ENCODE results near the gene WSCD2.

The WSCD2 gene

DNA sequence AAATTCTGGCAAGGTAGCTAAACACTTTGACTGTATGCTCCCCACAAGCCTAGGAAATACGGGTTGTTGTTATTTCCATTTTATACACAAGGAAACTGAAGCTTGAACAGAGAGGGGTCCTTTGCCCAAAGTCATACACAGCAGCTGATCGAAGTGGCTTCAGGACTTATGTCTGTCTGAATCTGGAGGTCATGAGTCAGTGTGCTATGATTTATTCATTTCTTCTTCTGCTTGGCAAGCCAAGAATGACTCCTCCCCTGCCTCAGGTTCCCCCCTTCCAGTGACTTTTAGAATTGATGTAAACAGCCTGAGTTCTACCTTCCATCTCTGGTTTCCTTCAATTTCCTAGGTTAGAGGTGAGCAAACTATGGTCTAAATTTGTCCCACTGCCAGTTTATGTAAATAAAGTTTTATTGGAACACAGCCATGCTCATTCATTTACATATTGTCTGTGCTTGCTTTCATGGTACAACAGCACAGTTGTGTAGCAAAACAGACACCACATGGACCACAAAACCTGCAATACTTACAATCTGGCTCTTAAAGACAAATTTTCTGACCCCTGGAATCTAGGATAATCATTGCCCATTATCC is 34.9 kb upstream of the WSCD2 start:
- no peaks in the 10 kb centered on the region for H3K9me2 ChIP-seq (replicated peaks; ENCODE audit: low read depth, low read length)
- no peak overlapping the region for H3K4me2 ChIP-seq (ENCODE audit: low read depth, low read length, poor library complexity, severe bottlenecking)
- H3K4me3 ChIP-seq (ENCODE audit: low read length, poor library complexity, severe bottlenecking), result no peak overlapping the region
- no peak overlapping the region for H2AFZ ChIP-seq (ENCODE audit: low read length)
- H3K36me3 ChIP-seq (ENCODE audit: insufficient read depth, low read length), result no peaks in the 10 kb centered on the region
- no peak overlapping the region for H3K9ac ChIP-seq (ENCODE audit: low read depth, low read length, poor library complexity, severe bottlenecking)
- H3K27me3 ChIP-seq (ENCODE audit: insufficient read depth, low read length, poor library complexity, severe bottlenecking), result peaks cover 4% of the 10 kb centered on the region
- H3F3A ChIP-seq (ENCODE audit: low read depth), result no peaks in the 10 kb centered on the region
- no peak for TF ChIP-seq EZH2phosphoT487 (IDR thresholded peaks at IDR 0.05; ENCODE audit: borderline replicate concordance)
- TF ChIP-seq, protein P1, sequence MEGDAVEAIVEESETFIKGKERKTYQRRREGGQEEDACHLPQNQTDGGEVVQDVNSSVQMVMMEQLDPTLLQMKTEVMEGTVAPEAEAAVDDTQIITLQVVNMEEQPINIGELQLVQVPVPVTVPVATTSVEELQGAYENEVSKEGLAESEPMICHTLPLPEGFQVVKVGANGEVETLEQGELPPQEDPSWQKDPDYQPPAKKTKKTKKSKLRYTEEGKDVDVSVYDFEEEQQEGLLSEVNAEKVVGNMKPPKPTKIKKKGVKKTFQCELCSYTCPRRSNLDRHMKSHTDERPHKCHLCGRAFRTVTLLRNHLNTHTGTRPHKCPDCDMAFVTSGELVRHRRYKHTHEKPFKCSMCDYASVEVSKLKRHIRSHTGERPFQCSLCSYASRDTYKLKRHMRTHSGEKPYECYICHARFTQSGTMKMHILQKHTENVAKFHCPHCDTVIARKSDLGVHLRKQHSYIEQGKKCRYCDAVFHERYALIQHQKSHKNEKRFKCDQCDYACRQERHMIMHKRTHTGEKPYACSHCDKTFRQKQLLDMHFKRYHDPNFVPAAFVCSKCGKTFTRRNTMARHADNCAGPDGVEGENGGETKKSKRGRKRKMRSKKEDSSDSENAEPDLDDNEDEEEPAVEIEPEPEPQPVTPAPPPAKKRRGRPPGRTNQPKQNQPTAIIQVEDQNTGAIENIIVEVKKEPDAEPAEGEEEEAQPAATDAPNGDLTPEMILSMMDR (conservative IDR thresholded peaks at IDR 0.05; ENCODE audit: low read length), result no peak
- H3K9me3 ChIP-seq (ENCODE audit: insufficient read depth, low read depth, low read length), result no peaks in the 10 kb centered on the region
- H3K4me1 ChIP-seq (ENCODE audit: insufficient read depth, low read length, poor library complexity, severe bottlenecking), result no peaks in the 10 kb centered on the region
- no peaks in the 10 kb centered on the region for H4K20me1 ChIP-seq (ENCODE audit: insufficient read depth, low read length, poor library complexity, severe bottlenecking)
- no peaks in the 10 kb centered on the region for H3K79me2 ChIP-seq (ENCODE audit: insufficient read depth, low read length)

DNA sequence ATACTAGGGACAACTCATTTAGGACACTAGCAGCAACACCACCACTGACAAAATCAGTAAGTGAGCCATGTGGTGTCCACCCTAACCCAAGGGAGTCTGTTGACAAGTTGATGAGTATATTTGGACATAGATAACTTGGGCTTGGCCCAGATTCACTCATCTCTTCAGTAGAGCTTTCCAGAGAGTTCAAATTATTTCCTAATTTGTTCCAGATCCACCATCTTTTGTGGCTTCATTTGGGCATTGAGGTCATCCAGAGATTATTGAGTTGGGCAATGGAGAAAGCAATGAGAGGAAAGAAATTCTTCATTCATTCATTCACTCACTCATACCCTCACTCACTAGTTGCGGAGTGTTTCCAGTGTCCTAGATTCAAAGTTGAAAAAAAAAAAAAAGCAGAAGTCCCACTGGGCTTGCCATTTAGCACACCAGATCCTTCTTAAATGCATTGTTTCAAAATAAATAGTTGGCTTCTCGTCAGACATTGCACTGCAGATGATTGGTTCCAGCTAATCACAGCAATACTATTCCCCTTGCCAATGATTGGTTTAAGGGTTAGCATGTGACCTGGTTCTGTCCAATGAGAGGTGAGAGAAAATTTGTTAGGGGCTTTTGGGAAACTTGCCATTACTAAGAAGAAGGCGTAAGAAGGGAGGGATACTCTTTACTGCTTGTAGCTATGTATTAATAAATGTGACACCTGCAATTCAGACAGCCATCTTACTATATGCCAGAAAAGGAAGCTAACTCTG is 31.8 kb upstream of the WSCD2 start:
- Histone ChIP-seq H3K36me3 (ENCODE audit: insufficient read depth, low read length) (no peaks in the 10 kb centered on the region), H3K4me2 (ENCODE audit: low read depth, low read length, poor library complexity, severe bottlenecking) (no peak overlapping the region), H3K9me2 (replicated peaks; ENCODE audit: low read depth, low read length) (no peaks in the 10 kb centered on the region), H3K79me2 (ENCODE audit: insufficient read depth, low read length) (no peaks in the 10 kb centered on the region), H3F3A (ENCODE audit: low read depth) (no peaks in the 10 kb centered on the region), H2AFZ (ENCODE audit: low read length) (no peak overlapping the region), H3K4me1 (ENCODE audit: insufficient read depth, low read length, poor library complexity, severe bottlenecking) (no peaks in the 10 kb centered on the region), H3K9ac (ENCODE audit: low read depth, low read length, poor library complexity, severe bottlenecking) (no peak overlapping the region), H3K27me3 (ENCODE audit: insufficient read depth, low read length, poor library complexity, severe bottlenecking) (peaks cover 4% of the 10 kb centered on the region), H4K20me1 (ENCODE audit: insufficient read depth, low read length, poor library complexity, severe bottlenecking) (no peaks in the 10 kb centered on the region), H3K9me3 (ENCODE audit: insufficient read depth, low read depth, low read length) (no peaks in the 10 kb centered on the region), H3K4me3 (ENCODE audit: low read length, poor library complexity, severe bottlenecking) (no peak overlapping the region)
- no peak for TF ChIP-seq EZH2phosphoT487 (IDR thresholded peaks at IDR 0.05; ENCODE audit: borderline replicate concordance)
- TF ChIP-seq, protein P1 (conservative IDR thresholded peaks at IDR 0.05; ENCODE audit: low read length), result no peak

DNA sequence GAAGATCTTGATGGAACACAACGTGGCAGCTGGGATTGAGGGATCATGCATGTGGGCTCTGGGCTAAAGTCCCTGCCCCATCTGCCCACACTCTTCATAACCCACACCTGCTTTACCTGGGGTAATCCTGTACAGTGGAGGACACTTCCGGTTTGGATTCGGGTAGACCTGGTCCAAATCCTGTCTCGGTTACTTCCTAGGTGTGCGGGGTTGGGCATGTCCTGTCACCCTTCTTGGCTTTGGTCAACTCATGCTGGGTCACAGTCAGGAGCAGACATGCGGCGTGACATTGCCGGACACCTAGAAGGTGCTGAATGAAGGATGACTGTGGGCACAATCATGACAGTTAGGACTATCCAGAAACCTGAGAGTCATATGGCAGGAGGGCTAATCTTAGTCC is 30.7 kb upstream of the WSCD2 start:
- peaks cover 4% of the 10 kb centered on the region for H3K27me3 ChIP-seq (ENCODE audit: insufficient read depth, low read length, poor library complexity, severe bottlenecking)
- no peak overlapping the region for H3K4me2 ChIP-seq (ENCODE audit: low read depth, low read length, poor library complexity, severe bottlenecking)
- H4K20me1 ChIP-seq (ENCODE audit: insufficient read depth, low read length, poor library complexity, severe bottlenecking), result no peaks in the 10 kb centered on the region
- H3K9me3 ChIP-seq (ENCODE audit: insufficient read depth, low read depth, low read length), result no peaks in the 10 kb centered on the region
- no peak overlapping the region for H3K4me3 ChIP-seq (ENCODE audit: low read length, poor library complexity, severe bottlenecking)
- no peak for TF ChIP-seq EZH2phosphoT487 (IDR thresholded peaks at IDR 0.05; ENCODE audit: borderline replicate concordance)
- TF ChIP-seq, protein P1 (conservative IDR thresholded peaks at IDR 0.05; ENCODE audit: low read length), result no peak
- H3K9ac ChIP-seq (ENCODE audit: low read depth, low read length, poor library complexity, severe bottlenecking), result no peak overlapping the region
- H3F3A ChIP-seq (ENCODE audit: low read depth), result no peaks in the 10 kb centered on the region
- H3K4me1 ChIP-seq (ENCODE audit: insufficient read depth, low read length, poor library complexity, severe bottlenecking), result no peaks in the 10 kb centered on the region
- H2AFZ ChIP-seq (ENCODE audit: low read length), result no peak overlapping the region
- no peaks in the 10 kb centered on the region for H3K36me3 ChIP-seq (ENCODE audit: insufficient read depth, low read length)
- H3K9me2 ChIP-seq (replicated peaks; ENCODE audit: low read depth, low read length), result no peaks in the 10 kb centered on the region
- no peaks in the 10 kb centered on the region for H3K79me2 ChIP-seq (ENCODE audit: insufficient read depth, low read length)

Measured in Loucy (cell line).